IgD-negative memory B cell (primary cell): ENCODE data around the gene CNNM1. TPM values are rescaled to one million over a fixed set of nuclear protein-coding genes. Genes with fewer than 3 reads are reported as not detected.
A peak's percentile ranks its signal among the peaks of the same experiment; 100 is the strongest.

Source experiments
- H3K27ac Mint-ChIP-seq, 3 donors: one replicate each; pipeline ENCODE4 v1.8.0; 2020 to 2022; ENCODE audit warnings: mild to moderate bottlenecking in 3 of 3, mixed read lengths in 3 of 3, moderate library complexity in 1 of 3
- H3K27me3 Mint-ChIP-seq: one replicate; pipeline ENCODE4 v1.8.0; 2021; ENCODE audit warnings: mixed read lengths
- H3K36me3 Mint-ChIP-seq: one replicate; pipeline ENCODE4 v1.8.0; 2020; ENCODE audit warnings: mild to moderate bottlenecking, mixed read lengths
- H3K4me1 Mint-ChIP-seq, 3 donors: one replicate each; pipeline ENCODE4 v1.8.0; 2020 to 2022; ENCODE audit warnings: mixed read lengths in 3 of 3, mild to moderate bottlenecking in 1 of 3
- H3K4me3 Mint-ChIP-seq, 4 donors: one replicate each; pipeline ENCODE4 v1.8.0; 2020 to 2022; ENCODE audit warnings: mild to moderate bottlenecking in 4 of 4, mixed read lengths in 4 of 4, moderate library complexity in 3 of 4
- H3K9me3 Mint-ChIP-seq, 3 donors: one replicate each; pipeline ENCODE4 v1.8.0; 2020 to 2021; ENCODE audit warnings: mixed read lengths in 3 of 3, mild to moderate bottlenecking in 1 of 3
- polyA plus RNA-seq: library from polyadenylated mRNA; unstranded; fragments of 300-500 nt; fragmentation: Illumina TruSeq; gene quantifications from one replicate; pipeline ENCODE4 v1.2.3, GENCODE V29; 2021

CNNM1 gene
- polyA plus RNA-seq, result not detected

GRCh38 chr10:99329304-99329553 is at the start of gene CNNM1:
Gene CNNM1 (plus strand): TSS chr10:99329356. CDS start chr10:99329388, 32 bp downstream.
- H3K4me1 Mint-ChIP-seq, result peaks cover 0 to 11% (median 6%) of the 10 kb centered on the region in 3 donors
- no peak within 1 kb of the TSS for H3K27ac Mint-ChIP-seq
- peaks cover 27% of the 10 kb centered on the region for H3K27me3 Mint-ChIP-seq
- H3K4me3 Mint-ChIP-seq, result peak within 1 kb of the TSS; percentile 20 to 85 (median 43)
- peaks cover 5% of the 10 kb centered on the region for H3K36me3 Mint-ChIP-seq
- H3K9me3 Mint-ChIP-seq, result peaks cover 2 to 20% (median 4%) of the 10 kb centered on the region in 3 donors

GRCh38 chr10:99279626-99280111 is 49.5 kb upstream of the CNNM1 start:
- no peaks in the 10 kb centered on the region for H3K36me3 Mint-ChIP-seq
- peaks cover 14% of the 10 kb centered on the region for H3K27me3 Mint-ChIP-seq
- peaks cover 1 to 14% (median 10%) of the 10 kb centered on the region in 3 donors for H3K9me3 Mint-ChIP-seq
- H3K4me1 Mint-ChIP-seq, result peaks cover 0 to 4% (median 1%) of the 10 kb centered on the region in 3 donors
- no peak overlapping the region for H3K27ac Mint-ChIP-seq
- H3K4me3 Mint-ChIP-seq, result no peak overlapping the region

DNA sequence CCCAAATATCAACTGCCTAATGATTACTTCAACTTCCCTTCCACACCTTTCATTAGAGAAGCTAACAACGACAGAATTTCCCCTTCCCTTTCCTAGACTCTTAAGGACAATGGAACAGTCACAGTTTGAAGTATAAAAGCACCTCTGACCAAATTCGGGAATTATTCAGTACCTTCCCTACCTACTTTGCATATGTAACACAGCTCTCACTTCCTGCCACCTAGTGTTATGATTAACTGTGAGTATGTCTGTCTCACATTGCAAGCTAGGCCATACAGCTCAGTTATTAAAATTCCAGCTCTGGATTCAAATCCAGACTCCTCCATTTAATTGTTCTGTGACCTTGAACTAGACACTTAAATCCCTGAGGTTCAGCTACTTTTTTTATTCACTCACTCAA is 48.7 kb upstream of the CNNM1 start:
- no peak overlapping the region for H3K4me3 Mint-ChIP-seq
- peaks cover 1 to 14% (median 10%) of the 10 kb centered on the region in 3 donors for H3K9me3 Mint-ChIP-seq
- H3K4me1 Mint-ChIP-seq, result peaks cover 0 to 4% (median 1%) of the 10 kb centered on the region in 3 donors
- no peaks in the 10 kb centered on the region for H3K36me3 Mint-ChIP-seq
- no peak overlapping the region for H3K27ac Mint-ChIP-seq
- H3K27me3 Mint-ChIP-seq, result peaks cover 13% of the 10 kb centered on the region

DNA sequence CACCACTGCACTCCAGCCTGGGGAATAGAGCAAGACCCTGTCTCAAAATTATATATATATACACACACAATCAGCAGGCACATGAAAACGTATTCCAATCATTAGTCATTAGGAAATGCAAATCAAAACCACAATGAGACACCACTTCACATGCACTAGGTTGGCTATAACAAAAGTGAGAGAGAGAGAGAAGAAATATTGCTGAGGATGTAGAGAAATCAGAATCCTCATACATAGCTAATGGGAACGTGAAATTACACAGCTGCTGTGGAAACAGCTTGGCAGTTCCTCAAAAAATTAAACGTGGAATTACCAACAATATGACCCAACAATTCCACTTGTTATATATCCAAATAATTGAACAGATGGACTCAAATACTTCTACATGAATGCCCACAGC is 43.3 kb upstream of the CNNM1 start:
- Mint-ChIP-seq H3K4me3 (no peak overlapping the region), H3K36me3 (no peaks in the 10 kb centered on the region), H3K27me3 (peaks cover 4% of the 10 kb centered on the region), H3K4me1 (no peaks in the 10 kb centered on the region), H3K27ac (no peak overlapping the region), H3K9me3 (peaks cover 1 to 10% (median 9%) of the 10 kb centered on the region in 3 donors)

DNA sequence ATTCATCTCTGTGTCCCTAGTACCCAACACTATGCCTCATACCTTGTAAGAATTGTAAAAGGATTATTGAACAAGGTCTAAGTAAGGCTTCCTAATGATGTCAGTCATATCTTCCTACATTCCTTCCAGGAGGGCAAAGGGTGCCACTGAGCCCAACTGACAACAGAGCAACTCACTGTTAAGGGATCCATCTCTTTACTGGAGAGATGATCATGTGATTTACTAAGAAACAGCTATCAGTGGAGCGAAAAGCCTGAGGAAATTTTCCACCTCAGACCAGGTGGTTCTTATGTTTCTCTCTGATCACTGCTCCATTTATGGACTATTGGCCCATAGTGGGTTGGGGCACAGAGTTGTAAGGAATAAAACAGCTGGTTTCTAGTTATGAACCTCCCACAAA is 38.9 kb upstream of the CNNM1 start:
- no peak overlapping the region for H3K4me3 Mint-ChIP-seq
- no peaks in the 10 kb centered on the region for H3K36me3 Mint-ChIP-seq
- no peaks in the 10 kb centered on the region for H3K4me1 Mint-ChIP-seq
- H3K27me3 Mint-ChIP-seq, result no peaks in the 10 kb centered on the region
- H3K9me3 Mint-ChIP-seq, result no peaks in the 10 kb centered on the region
- no peak overlapping the region for H3K27ac Mint-ChIP-seq

GRCh38 chr10:99292159-99292558 is 37.0 kb upstream of the CNNM1 start:
- no peaks in the 10 kb centered on the region for H3K9me3 Mint-ChIP-seq
- H3K27ac Mint-ChIP-seq, result no peak overlapping the region
- H3K36me3 Mint-ChIP-seq, result no peaks in the 10 kb centered on the region
- H3K27me3 Mint-ChIP-seq, result peaks cover 2% of the 10 kb centered on the region
- no peaks in the 10 kb centered on the region for H3K4me1 Mint-ChIP-seq
- no peak overlapping the region for H3K4me3 Mint-ChIP-seq

DNA sequence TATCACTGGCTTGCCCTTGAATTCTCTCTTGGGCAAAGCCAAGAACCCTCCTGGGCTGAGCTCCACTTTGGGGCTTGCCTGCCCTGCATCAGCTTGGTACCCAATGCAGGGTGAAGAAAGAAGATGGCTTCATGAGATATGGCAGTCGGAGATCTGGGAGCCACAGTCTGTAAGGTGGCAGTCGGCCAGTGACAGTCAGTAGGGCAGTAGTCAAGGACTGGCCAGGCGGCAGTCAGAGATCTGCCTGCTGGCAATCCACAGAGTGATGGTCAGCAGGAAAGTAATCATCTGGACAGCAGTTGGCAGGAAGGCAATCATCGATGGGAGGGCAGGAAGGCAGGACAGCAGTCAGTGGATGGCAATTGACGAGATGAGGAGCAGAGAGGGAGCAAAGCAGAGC is 32.6 kb upstream of the CNNM1 start:
- Mint-ChIP-seq H3K27ac (no peak overlapping the region), H3K4me3 (no peak overlapping the region), H3K4me1 (no peaks in the 10 kb centered on the region)

DNA sequence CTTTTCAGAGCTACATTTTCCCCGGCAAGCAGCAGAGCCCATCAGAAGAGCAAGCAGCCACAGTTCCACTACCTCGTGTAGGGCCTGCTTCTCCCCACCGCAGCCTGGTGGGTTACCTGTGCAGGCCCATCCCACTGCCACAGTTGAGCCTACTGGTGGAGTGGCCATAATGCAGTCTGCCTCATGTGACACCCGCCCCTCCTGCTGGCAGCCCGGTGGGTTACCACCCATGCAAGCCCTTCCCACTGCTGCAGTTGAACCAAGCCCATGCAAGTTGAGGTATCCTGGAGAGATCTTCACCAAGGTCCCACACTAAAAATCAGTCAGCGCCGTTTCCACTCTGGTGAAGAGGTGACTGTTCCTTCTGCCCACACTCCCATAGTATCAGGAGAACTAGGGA is 32.1 kb upstream of the CNNM1 start:
- Mint-ChIP-seq H3K36me3 (peaks cover 5% of the 10 kb centered on the region), H3K9me3 (no peaks in the 10 kb centered on the region), H3K4me1 (no peaks in the 10 kb centered on the region), H3K27me3 (peaks cover 2% of the 10 kb centered on the region), H3K4me3 (no peak overlapping the region), H3K27ac (no peak overlapping the region)

More for the DNA sequence above, 32.6 kb upstream of the CNNM1 start:
- no peaks in the 10 kb centered on the region for H3K9me3 Mint-ChIP-seq
- H3K27me3 Mint-ChIP-seq, result peaks cover 2% of the 10 kb centered on the region
- peaks cover 5% of the 10 kb centered on the region for H3K36me3 Mint-ChIP-seq

DNA sequence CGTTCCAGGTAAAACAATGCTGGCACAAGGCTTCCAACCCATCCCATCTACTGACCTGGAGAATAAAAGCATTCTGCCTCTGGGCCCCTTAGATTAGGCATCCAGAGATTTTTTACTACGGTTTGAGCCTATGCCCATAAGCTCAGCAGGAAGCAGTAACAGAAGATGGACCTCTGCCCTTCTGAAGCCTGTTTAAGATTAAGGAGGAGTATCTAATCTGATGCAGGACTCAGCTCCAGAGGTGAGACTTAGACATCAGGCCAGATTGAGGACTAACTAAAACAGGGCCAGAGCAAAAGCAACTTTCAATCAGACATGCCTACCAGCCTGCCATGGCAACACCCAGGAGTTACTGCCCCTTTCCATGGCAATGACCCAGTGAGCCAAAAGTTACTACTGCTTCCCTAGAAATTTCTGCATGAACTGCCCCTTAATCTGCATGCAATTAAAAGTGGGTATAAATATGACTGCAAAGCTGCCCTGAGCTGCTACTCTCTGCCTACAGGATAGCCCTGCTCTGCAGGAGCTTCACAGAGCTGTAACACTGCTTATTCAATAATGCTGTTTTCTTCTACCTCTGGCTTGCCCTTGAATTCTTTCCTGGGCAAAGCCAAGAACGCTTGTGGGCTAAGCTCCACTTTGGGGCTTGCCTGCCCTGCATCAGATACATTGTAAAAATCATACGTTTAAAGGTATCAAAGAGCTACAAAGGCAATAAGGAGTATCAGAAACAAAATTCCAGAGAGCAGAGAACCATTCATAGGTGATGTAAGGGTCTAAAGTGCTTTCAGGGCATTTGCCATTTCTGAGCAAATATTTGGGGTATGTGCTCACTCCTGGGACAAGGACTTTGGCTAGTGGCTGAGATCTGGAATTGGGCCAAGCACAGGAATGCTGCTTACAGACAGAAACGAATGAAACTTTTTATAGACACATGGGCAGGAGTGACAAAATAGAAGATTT is 25.0 kb upstream of the CNNM1 start:
- Mint-ChIP-seq H3K9me3 (peaks cover 4 to 10% (median 6%) of the 10 kb centered on the region in 3 donors), H3K36me3 (peaks cover 2% of the 10 kb centered on the region), H3K4me3 (no peak overlapping the region), H3K27me3 (peaks cover 6% of the 10 kb centered on the region), H3K4me1 (no peaks in the 10 kb centered on the region), H3K27ac (peak overlapping the region in 1 of 3 donors; percentile 42)

DNA sequence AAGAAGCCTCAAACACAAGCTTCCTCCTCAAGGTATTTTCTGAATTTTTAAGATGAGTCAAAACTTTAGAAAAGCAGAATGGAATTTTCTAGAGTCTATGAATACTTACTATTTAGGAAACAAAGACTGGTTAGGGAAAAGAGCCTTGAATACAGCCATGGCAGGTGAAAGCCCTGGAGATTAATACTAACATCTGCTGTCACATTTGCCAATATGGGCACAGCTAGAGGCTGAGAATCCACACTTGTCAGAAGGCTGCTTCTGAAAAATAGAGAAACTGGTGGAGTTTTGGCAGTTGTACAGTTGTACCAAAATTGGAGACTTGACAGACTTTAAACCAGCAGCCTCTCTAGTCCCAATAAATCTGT is 24.3 kb upstream of the CNNM1 start:
- H3K27ac Mint-ChIP-seq, result no peak overlapping the region
- peaks cover 6% of the 10 kb centered on the region for H3K27me3 Mint-ChIP-seq
- no peaks in the 10 kb centered on the region for H3K4me1 Mint-ChIP-seq
- no peaks in the 10 kb centered on the region for H3K36me3 Mint-ChIP-seq
- no peak overlapping the region for H3K4me3 Mint-ChIP-seq
- H3K9me3 Mint-ChIP-seq, result peaks cover 4 to 15% (median 7%) of the 10 kb centered on the region in 3 donors

DNA sequence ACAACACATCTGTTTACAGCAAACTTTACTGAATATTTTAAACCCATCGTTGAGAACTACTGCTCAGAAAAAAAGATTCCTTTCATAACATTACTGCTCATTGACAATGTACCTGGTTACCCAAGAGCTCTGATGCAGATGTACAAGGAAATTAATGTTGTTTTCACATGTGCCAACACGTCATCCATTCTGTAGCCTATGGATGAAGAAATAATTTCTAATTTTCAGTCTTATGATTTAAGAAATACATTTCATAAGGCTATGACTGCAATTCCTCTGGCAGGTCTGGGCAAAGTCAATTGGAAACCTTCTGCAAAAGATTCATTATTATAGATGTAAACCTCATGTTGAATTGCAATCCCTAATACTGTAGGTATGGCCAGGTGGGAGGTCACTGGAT is 16.7 kb upstream of the CNNM1 start:
- Mint-ChIP-seq H3K4me1 (peaks cover 0 to 2% (median 0%) of the 10 kb centered on the region in 3 donors), H3K27me3 (peaks cover 9% of the 10 kb centered on the region), H3K36me3 (no peaks in the 10 kb centered on the region), H3K4me3 (no peak overlapping the region), H3K9me3 (peaks cover 4 to 24% (median 9%) of the 10 kb centered on the region in 3 donors), H3K27ac (no peak overlapping the region)

- Mint-ChIP-seq H3K27me3 (peaks cover 11% of the 10 kb centered on the region), H3K4me3 (no peak overlapping the region), H3K27ac (no peak overlapping the region), H3K36me3 (no peaks in the 10 kb centered on the region), H3K9me3 (peaks cover 0 to 5% (median 2%) of the 10 kb centered on the region in 3 donors), H3K4me1 (peaks cover 0 to 2% (median 0%) of the 10 kb centered on the region in 3 donors)
These were observed 13.3 kb upstream of the CNNM1 start for GRCh38 chr10:99315853-99316252.

- Mint-ChIP-seq H3K9me3 (peaks cover 0 to 5% (median 2%) of the 10 kb centered on the region in 3 donors), H3K27me3 (peaks cover 11% of the 10 kb centered on the region), H3K4me3 (no peak overlapping the region), H3K36me3 (no peaks in the 10 kb centered on the region), H3K4me1 (peaks cover 0 to 2% (median 0%) of the 10 kb centered on the region in 3 donors), H3K27ac (no peak overlapping the region)
These were observed 12.8 kb upstream of the CNNM1 start for GRCh38 chr10:99316374-99316773.

- Mint-ChIP-seq H3K27ac (no peak overlapping the region), H3K4me3 (no peak overlapping the region), H3K9me3 (peaks cover 0 to 2% (median 0%) of the 10 kb centered on the region in 3 donors), H3K36me3 (no peaks in the 10 kb centered on the region), H3K27me3 (peaks cover 11% of the 10 kb centered on the region), H3K4me1 (peaks cover 0 to 2% (median 0%) of the 10 kb centered on the region in 3 donors)
These were observed 11.1 kb upstream of the CNNM1 start for GRCh38 chr10:99318048-99318447.

DNA sequence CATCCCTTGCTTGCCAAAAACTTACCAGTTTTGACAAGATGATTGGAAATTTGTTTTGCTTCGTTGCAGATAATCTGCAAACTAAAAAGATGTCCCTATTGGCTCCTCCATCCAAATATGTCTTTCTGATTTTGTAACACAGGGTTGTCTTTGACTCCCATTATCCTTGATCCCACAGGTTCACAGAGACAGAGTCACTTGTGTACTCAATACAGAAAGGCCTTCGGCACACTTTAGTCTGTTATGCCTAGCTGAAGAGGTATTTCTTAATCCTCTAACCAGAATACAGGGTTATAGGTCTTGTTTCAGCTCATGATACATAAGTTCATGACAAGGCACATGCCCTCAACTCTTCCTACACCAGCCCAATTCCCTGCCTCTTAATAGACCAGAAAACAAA is 10.7 kb upstream of the CNNM1 start:
- Mint-ChIP-seq H3K4me1 (peaks cover 0 to 2% (median 0%) of the 10 kb centered on the region in 3 donors), H3K4me3 (no peak overlapping the region), H3K9me3 (peaks cover 0 to 2% (median 0%) of the 10 kb centered on the region in 3 donors), H3K27ac (no peak overlapping the region), H3K36me3 (no peaks in the 10 kb centered on the region), H3K27me3 (peaks cover 11% of the 10 kb centered on the region)

DNA sequence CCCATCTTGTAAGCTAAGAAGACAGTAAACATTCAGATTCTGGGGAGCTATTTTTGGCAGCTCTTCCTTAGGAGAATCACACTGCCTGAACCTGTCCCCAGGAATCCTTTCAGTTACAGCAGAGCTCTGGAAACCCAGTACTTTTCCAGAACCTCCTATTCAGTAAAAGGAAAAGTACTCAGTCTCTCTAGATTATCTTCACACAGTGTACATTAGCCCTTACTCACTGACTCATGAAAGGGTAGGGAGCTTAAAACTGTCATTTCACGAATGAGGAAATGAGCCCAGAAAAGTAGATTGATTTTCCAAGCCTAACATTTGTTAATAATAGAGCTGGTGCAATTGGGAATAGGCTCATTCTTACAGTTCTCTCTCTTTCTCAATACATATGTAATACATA is 3.9 kb upstream of the CNNM1 start:
- peaks cover 3% of the 10 kb centered on the region for H3K36me3 Mint-ChIP-seq
- H3K4me3 Mint-ChIP-seq, result no peak overlapping the region
- peaks cover 0 to 6% (median 2%) of the 10 kb centered on the region in 3 donors for H3K9me3 Mint-ChIP-seq
- peaks cover 0 to 4% (median under 1%) of the 10 kb centered on the region in 3 donors for H3K4me1 Mint-ChIP-seq
- H3K27ac Mint-ChIP-seq, result no peak overlapping the region
- H3K27me3 Mint-ChIP-seq, result peaks cover 14% of the 10 kb centered on the region
